HL-60 (cell line): ENCODE data around the gene NCF4.
A peak's percentile ranks its signal among the peaks of the same experiment; 100 is the strongest.

Source experiments
- DNase-seq, 2 experiments: peaks; one replicate each; pipeline ENCODE4 v3.0.0-alpha.2; 2010 to 2020; ENCODE audit warnings: low read depth in 1 of 2, low spot score in 1 of 2
- H3K27ac ChIP-seq: fragments of 250-450 bp; sonication (Bioruptor Pico); replicated peaks from 2 replicates; pipeline ENCODE4 v1.5.1; 2020; ENCODE audit warnings: mild to moderate bottlenecking, moderate library complexity
- H3K27me3 ChIP-seq: fragments of 250-450 bp; sonication (Bioruptor Pico); 2 replicates; pipeline ENCODE4 v1.5.1; 2021; ENCODE audit warnings: mild to moderate bottlenecking, moderate library complexity; ENCODE audit not compliant: insufficient read depth, poor library complexity, severe bottlenecking
- H3K4me3 ChIP-seq: replicated peaks from 2 replicates; pipeline ENCODE4 v1.5.1; 2011; ENCODE audit warnings: mild to moderate bottlenecking, control low read depth, low read length; ENCODE audit not compliant: insufficient read depth
- GABPA ChIP-seq: IDR thresholded peaks from 2 replicates; pipeline ENCODE4 v1.6.1; 2012; ENCODE audit warnings: low read depth
- POLR2AphosphoS5 ChIP-seq: IDR thresholded peaks from 2 replicates; pipeline ENCODE4 v1.6.1; 2012; ENCODE audit warnings: low read depth
- SPI1 ChIP-seq: IDR thresholded peaks from 2 replicates; pipeline ENCODE4 v1.6.1; 2012; ENCODE audit warnings: low read depth, mild to moderate bottlenecking, borderline replicate concordance
- TF ChIP-seq, protein P1 (sequence below): IDR thresholded peaks from 2 replicates; pipeline ENCODE4 v1.6.1; 2012; ENCODE audit warnings: low read depth; ENCODE audit not compliant: insufficient replicate concordance
- TF ChIP-seq, protein P2 (sequence below): IDR thresholded peaks from one replicate; pipeline ENCODE4 v1.5.1; 2011; ENCODE audit warnings: low read length, control low read depth, inconsistent platforms; ENCODE audit not compliant: insufficient read depth

The NCF4 gene

DNA sequence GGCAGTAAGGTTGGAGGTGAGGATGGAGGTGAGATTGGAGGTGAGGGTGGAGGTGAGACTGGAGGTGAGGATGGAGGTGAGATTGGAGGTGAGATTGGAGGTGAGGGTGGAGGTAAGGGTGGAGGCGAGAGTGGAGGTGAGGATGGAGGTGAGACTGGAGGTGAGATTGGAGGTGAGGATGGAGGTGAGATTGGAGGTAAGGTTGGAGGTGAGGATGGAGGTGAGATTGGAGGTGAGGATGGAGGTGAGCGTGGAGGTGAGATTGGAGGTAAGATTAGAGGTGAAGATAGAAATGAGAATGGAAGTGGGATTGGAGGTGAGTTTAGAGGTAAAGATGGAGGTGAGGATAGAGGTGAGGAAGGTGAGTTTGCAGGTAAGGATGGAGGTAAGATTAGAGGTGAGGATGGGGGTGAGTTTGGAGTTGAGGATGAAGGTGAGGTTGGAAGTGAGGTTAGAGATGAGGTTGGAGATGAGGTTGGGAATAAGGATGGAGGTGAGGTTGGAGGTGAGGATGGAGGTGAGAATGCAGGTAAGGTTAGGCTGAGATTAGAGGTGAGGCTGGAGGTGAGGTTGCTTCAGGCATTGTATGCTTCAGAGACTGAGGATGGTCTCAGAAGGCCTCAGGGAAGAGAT lies 12.2 kb downstream of the NCF4 start:
- Histone ChIP-seq H3K4me3 (no peak overlapping the region), H3K27me3 (no peaks in the 10 kb centered on the region), H3K27ac (no peak overlapping the region)
- TF ChIP-seq, protein P1, sequence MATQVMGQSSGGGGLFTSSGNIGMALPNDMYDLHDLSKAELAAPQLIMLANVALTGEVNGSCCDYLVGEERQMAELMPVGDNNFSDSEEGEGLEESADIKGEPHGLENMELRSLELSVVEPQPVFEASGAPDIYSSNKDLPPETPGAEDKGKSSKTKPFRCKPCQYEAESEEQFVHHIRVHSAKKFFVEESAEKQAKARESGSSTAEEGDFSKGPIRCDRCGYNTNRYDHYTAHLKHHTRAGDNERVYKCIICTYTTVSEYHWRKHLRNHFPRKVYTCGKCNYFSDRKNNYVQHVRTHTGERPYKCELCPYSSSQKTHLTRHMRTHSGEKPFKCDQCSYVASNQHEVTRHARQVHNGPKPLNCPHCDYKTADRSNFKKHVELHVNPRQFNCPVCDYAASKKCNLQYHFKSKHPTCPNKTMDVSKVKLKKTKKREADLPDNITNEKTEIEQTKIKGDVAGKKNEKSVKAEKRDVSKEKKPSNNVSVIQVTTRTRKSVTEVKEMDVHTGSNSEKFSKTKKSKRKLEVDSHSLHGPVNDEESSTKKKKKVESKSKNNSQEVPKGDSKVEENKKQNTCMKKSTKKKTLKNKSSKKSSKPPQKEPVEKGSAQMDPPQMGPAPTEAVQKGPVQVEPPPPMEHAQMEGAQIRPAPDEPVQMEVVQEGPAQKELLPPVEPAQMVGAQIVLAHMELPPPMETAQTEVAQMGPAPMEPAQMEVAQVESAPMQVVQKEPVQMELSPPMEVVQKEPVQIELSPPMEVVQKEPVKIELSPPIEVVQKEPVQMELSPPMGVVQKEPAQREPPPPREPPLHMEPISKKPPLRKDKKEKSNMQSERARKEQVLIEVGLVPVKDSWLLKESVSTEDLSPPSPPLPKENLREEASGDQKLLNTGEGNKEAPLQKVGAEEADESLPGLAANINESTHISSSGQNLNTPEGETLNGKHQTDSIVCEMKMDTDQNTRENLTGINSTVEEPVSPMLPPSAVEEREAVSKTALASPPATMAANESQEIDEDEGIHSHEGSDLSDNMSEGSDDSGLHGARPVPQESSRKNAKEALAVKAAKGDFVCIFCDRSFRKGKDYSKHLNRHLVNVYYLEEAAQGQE: no peak
- TF ChIP-seq POLR2AphosphoS5 (no peak), GABPA (no peak), SPI1 (no peak)
- TF ChIP-seq, protein P2, sequence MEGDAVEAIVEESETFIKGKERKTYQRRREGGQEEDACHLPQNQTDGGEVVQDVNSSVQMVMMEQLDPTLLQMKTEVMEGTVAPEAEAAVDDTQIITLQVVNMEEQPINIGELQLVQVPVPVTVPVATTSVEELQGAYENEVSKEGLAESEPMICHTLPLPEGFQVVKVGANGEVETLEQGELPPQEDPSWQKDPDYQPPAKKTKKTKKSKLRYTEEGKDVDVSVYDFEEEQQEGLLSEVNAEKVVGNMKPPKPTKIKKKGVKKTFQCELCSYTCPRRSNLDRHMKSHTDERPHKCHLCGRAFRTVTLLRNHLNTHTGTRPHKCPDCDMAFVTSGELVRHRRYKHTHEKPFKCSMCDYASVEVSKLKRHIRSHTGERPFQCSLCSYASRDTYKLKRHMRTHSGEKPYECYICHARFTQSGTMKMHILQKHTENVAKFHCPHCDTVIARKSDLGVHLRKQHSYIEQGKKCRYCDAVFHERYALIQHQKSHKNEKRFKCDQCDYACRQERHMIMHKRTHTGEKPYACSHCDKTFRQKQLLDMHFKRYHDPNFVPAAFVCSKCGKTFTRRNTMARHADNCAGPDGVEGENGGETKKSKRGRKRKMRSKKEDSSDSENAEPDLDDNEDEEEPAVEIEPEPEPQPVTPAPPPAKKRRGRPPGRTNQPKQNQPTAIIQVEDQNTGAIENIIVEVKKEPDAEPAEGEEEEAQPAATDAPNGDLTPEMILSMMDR: no peak
- no peak for DNase-seq

DNA sequence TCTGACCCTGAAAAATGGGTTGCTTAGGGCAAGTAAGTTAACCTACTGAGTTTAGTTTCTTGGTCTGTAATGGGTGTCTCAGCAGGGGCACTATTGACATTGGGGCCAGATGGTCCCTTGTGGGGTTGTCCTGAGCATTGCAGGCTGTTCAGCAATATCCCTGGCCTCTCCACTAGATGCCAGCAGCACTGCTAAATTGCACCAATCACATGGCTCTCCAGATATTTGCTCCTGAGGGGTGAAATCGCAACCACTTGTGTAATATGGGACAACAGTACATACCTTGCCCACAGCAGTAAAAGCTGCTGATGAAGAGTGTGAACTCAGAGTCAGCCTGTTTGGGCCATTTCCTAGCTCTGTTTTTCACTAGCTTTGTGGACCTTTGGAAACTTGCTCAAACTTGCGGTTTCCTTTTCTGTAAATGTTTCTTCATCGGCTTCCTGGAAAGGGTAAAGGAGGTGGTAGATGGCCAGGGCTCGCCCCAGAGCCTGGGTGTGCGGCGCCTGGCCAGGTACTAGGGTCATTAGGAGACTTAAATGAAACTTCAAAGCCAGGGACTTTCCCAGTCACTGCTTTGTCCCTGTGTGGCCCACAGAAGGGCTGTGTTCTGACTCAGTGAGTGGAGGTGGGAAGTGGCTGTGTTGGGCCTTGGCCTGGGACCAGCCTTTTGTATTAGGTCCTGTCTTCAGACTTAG lies 13.0 kb downstream of the NCF4 start:
- peak overlapping the region; percentile 61 for H3K27ac ChIP-seq
- H3K27me3 ChIP-seq: no peaks in the 10 kb centered on the region
- peak; percentile 83 to 94 for DNase-seq
- H3K4me3 ChIP-seq: no peak overlapping the region
- TF ChIP-seq SPI1 (no peak), POLR2AphosphoS5 (peak; percentile 41; the same call in 1 of the 2 replicates)
- TF ChIP-seq, protein P2: peak; percentile 63
- TF ChIP-seq, protein P1: no peak

DNA sequence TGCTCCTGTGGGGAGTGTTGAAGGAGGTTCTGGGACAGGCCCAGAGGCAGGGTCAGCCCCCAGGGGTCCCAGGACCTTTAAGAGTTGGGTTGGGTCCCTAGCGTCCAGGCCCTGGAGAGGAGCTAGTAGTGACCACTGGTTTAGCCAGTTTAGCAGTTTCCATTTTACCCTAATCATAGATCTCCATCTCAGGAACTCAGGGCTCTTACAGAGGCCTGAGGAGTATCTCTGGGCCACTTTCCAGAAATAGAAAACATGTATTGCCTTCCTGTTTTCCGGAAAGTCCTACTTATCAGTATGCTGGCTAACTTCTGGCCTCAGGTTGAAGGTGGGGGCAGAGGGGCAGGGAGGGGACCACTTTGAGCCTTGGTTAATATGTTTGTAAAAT lies 13.5 kb downstream of the NCF4 start:
- Histone ChIP-seq H3K4me3 (no peak overlapping the region), H3K27ac (peak overlapping the region; percentile 61), H3K27me3 (no peaks in the 10 kb centered on the region)
- DNase-seq: no peak
- TF ChIP-seq GABPA: no peak
- TF ChIP-seq, protein P1: no peak
- TF ChIP-seq, protein P2: no peak
- no peak for TF ChIP-seq POLR2AphosphoS5
- TF ChIP-seq SPI1: no peak
